Measurements from ENCODE around the gene SORCS2. TPM values are rescaled to one million over a fixed set of nuclear protein-coding genes. Genes with fewer than 3 reads are reported as not detected.

The SORCS2 gene
- total RNA-seq, 2 experiments from 2014 or later, result 0.07 TPM

- intact Hi-C loops (cut with micrococcal nuclease), result no loop called here
- peak; percentile 15 for DNase-seq
- ChIA-PET POLR2A (no interaction called here), CTCF (interaction anchor here (0.8 kb wide), 1 partner anchor 564 kb away, joined by 3 read pairs; no protein-coding TSS in a partner anchor)
- Mint-ChIP-seq H3K9me3 (peaks cover 7% of the 10 kb centered on the region), H3K4me1 (ENCODE audit: low read depth) (no peaks in the 10 kb centered on the region), H3K36me3 (no peaks in the 10 kb centered on the region), H3K27ac (no peak overlapping the region), H3K27me3 (no peaks in the 10 kb centered on the region), H3K4me3 (no peak overlapping the region)
Measured at GRCh38 chr4:7238300-7238960, 46.1 kb downstream of the SORCS2 start.

GRCh38 chr4:7239101-7239820 lies 46.9 kb downstream of the SORCS2 start:
- no peaks in the 10 kb centered on the region for H3K36me3 Mint-ChIP-seq
- no peaks in the 10 kb centered on the region for H3K27me3 Mint-ChIP-seq
- H3K4me1 Mint-ChIP-seq (ENCODE audit: low read depth), result no peaks in the 10 kb centered on the region
- H3K4me3 Mint-ChIP-seq, result no peak overlapping the region
- H3K9me3 Mint-ChIP-seq, result peaks cover 7% of the 10 kb centered on the region
- intact Hi-C loops (cut with micrococcal nuclease), result no loop called here
- no peak overlapping the region for H3K27ac Mint-ChIP-seq
- ChIA-PET CTCF (no interaction called here), POLR2A (no interaction called here)
- no peak for DNase-seq

DNA sequence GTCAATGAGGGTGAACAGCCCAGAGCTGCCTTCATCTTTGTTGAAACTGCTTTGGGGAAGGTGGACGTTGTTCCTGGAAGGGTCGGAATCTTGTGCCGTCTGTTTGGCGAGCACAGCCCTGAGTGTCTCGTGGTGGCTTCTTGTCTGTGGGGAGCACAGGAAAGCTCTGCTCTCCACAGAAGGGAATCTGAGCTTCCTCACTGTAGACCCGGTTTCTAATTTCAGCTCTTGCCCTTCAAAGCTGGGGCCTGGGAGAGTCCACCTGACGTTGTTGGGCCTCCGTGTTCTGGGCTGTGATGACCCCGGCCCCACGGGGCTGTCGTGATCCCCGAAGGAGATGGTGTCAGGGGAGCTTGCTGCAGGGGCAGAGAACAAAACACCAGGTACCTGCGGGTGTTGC lies 47.5 kb downstream of the SORCS2 start:
- ChIA-PET CTCF (no interaction called here), POLR2A (no interaction called here)
- H3K4me1 Mint-ChIP-seq (ENCODE audit: low read depth), result no peaks in the 10 kb centered on the region
- H3K4me3 Mint-ChIP-seq, result no peak overlapping the region
- H3K36me3 Mint-ChIP-seq, result no peaks in the 10 kb centered on the region
- no peak overlapping the region for H3K27ac Mint-ChIP-seq
- intact Hi-C loops (cut with micrococcal nuclease), result no loop called here
- peaks cover 7% of the 10 kb centered on the region for H3K9me3 Mint-ChIP-seq
- DNase-seq, result no peak
- no peaks in the 10 kb centered on the region for H3K27me3 Mint-ChIP-seq

- Mint-ChIP-seq H3K9me3 (peaks cover 7% of the 10 kb centered on the region), H3K4me3 (no peak overlapping the region), H3K4me1 (ENCODE audit: low read depth) (no peaks in the 10 kb centered on the region), H3K27ac (no peak overlapping the region), H3K36me3 (no peaks in the 10 kb centered on the region), H3K27me3 (no peaks in the 10 kb centered on the region)
- ChIA-PET POLR2A (no interaction called here), CTCF (no interaction called here)
- intact Hi-C loops (cut with micrococcal nuclease), result no loop called here
- no peak for DNase-seq
Measured at GRCh38 chr4:7240306-7240705, 48.0 kb downstream of the SORCS2 start.

GRCh38 chr4:7241597-7242125 lies 49.3 kb downstream of the SORCS2 start:
- DNase-seq, result no peak
- no peak overlapping the region for H3K4me3 Mint-ChIP-seq
- ChIA-PET POLR2A (no interaction called here), CTCF (no interaction called here)
- H3K36me3 Mint-ChIP-seq, result no peaks in the 10 kb centered on the region
- H3K4me1 Mint-ChIP-seq (ENCODE audit: low read depth), result no peaks in the 10 kb centered on the region
- H3K9me3 Mint-ChIP-seq, result peaks cover 7% of the 10 kb centered on the region
- intact Hi-C loops (cut with micrococcal nuclease), result no loop called here
- H3K27me3 Mint-ChIP-seq, result no peaks in the 10 kb centered on the region
- no peak overlapping the region for H3K27ac Mint-ChIP-seq

GRCh38 chr4:7242766-7243165 lies 50.4 kb downstream of the SORCS2 start:
- ChIA-PET POLR2A (no interaction called here), CTCF (no interaction called here)
- no peak for DNase-seq
- no peaks in the 10 kb centered on the region for H3K36me3 Mint-ChIP-seq
- H3K9me3 Mint-ChIP-seq, result peaks cover 7% of the 10 kb centered on the region
- H3K27ac Mint-ChIP-seq, result no peak overlapping the region
- intact Hi-C loops (cut with micrococcal nuclease), result no loop called here
- H3K4me3 Mint-ChIP-seq, result no peak overlapping the region
- no peaks in the 10 kb centered on the region for H3K4me1 Mint-ChIP-seq (ENCODE audit: low read depth)
- H3K27me3 Mint-ChIP-seq, result no peaks in the 10 kb centered on the region

DNA sequence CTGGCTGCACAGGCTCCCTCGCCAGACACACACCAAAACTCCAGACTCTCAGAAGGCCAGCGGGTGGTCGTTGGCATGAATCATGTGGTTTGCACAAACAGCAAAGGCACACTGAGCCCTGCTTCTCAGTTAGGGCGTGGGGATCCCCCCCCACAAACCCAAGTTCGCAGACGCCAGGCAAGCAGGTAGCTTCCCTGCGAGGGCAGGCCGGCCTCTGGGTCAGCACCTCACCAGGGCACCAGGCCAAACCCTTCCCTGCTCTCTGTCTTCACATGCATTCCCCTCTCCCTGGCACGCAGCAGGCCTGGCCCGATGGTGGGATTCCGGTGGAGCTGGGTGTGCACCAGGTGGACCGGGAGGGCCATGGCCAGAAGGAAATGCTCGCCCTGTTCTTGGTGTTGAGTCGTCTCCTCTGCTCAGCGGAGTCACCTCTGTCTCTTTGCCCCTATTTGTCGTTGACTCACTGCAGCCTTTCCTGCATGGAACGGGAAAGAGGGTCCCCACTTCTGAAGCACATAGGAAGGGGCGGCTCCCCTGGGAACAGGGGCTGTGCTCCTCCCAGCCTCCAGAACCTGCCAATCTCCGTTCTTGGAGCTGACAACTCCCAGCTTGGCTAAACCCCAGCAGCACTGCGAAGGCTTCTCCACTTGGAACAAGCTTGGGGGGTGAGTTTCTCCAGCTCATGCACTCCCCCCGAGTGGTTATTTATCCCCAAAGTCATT lies 51.4 kb downstream of the SORCS2 start:
- Mint-ChIP-seq H3K27me3 (no peaks in the 10 kb centered on the region), H3K9me3 (peaks cover 2% of the 10 kb centered on the region), H3K4me1 (ENCODE audit: low read depth) (no peaks in the 10 kb centered on the region), H3K36me3 (no peaks in the 10 kb centered on the region), H3K27ac (no peak overlapping the region), H3K4me3 (no peak overlapping the region)
- ChIA-PET CTCF (no interaction called here), POLR2A (no interaction called here)
- DNase-seq, result no peak
- intact Hi-C loops (cut with micrococcal nuclease), result no loop called here

GRCh38 chr4:7244331-7244665 lies 52.0 kb downstream of the SORCS2 start:
- intact Hi-C loops (cut with micrococcal nuclease), result no loop called here
- DNase-seq, result no peak
- H3K9me3 Mint-ChIP-seq, result no peaks in the 10 kb centered on the region
- ChIA-PET CTCF (no interaction called here), POLR2A (no interaction called here)
- H3K4me3 Mint-ChIP-seq, result no peak overlapping the region
- no peaks in the 10 kb centered on the region for H3K4me1 Mint-ChIP-seq (ENCODE audit: low read depth)
- H3K27me3 Mint-ChIP-seq, result no peaks in the 10 kb centered on the region
- H3K27ac Mint-ChIP-seq, result no peak overlapping the region
- H3K36me3 Mint-ChIP-seq, result no peaks in the 10 kb centered on the region

GRCh38 chr4:7244751-7245320 lies 52.5 kb downstream of the SORCS2 start:
- intact Hi-C loops (cut with micrococcal nuclease), result no loop called here
- POLR2A ChIA-PET, result no interaction called here
- H3K4me3 Mint-ChIP-seq, result no peak overlapping the region

DNA sequence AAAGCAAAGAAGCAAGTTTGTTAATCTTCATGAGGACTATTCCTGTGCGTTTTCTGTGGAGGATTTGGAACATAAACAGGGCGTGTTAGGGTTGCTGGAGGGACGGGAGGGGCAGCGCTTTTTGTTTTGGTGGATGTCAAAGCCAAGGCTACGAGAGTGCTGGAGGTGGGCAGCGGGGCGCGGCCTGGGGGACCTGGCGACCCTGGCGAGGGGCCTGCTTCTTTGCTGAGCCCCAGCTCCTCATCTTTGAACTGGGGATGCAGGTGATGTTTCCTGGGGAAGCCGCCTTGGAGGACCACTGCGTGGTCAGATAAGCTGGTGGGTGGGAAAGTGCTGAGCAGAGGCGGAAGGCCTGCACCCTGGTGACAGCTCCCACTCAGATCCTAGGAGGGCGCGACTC lies 55.2 kb downstream of the SORCS2 start:
- DNase-seq, result no peak
- intact Hi-C loops (cut with micrococcal nuclease), result no loop called here
- no peaks in the 10 kb centered on the region for H3K27me3 Mint-ChIP-seq
- H3K4me1 Mint-ChIP-seq (ENCODE audit: low read depth), result no peaks in the 10 kb centered on the region
- no peak overlapping the region for H3K27ac Mint-ChIP-seq
- H3K36me3 Mint-ChIP-seq, result no peaks in the 10 kb centered on the region
- ChIA-PET POLR2A (no interaction called here), CTCF (no interaction called here)
- no peaks in the 10 kb centered on the region for H3K9me3 Mint-ChIP-seq
- no peak overlapping the region for H3K4me3 Mint-ChIP-seq

More at GRCh38 chr4:7244751-7245320, 52.5 kb downstream of the SORCS2 start:
- Mint-ChIP-seq H3K9me3 (no peaks in the 10 kb centered on the region), H3K4me1 (ENCODE audit: low read depth) (no peaks in the 10 kb centered on the region), H3K27ac (no peak overlapping the region), H3K27me3 (no peaks in the 10 kb centered on the region), H3K36me3 (no peaks in the 10 kb centered on the region)
- no peak for DNase-seq
- CTCF ChIA-PET, result no interaction called here

DNA sequence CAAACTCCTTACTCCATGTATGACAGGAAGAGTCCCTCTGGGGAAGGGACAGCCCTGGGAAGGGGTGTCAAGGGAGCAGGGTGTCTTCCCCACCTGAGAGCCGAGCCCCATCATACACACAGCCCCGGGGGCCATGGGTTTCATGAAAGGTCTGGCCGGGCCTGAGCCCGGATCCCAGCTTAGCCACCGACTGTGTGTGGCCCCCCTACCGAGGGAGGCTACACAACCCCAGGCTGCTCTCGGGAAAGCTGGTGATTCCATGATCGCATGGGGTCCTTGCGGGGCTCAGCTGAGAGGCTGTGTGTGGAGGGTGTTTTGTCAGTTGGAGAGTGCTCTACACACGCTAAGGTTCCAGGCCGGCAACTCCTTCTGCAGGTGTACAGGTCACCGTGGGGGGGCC lies 55.6 kb downstream of the SORCS2 start:
- intact Hi-C loops (cut with micrococcal nuclease), result no loop called here
- Mint-ChIP-seq H3K27me3 (no peaks in the 10 kb centered on the region), H3K9me3 (no peaks in the 10 kb centered on the region), H3K27ac (no peak overlapping the region), H3K4me3 (no peak overlapping the region), H3K4me1 (ENCODE audit: low read depth) (no peaks in the 10 kb centered on the region), H3K36me3 (no peaks in the 10 kb centered on the region)
- no peak for DNase-seq
- ChIA-PET POLR2A (no interaction called here), CTCF (no interaction called here)

- Mint-ChIP-seq H3K36me3 (no peaks in the 10 kb centered on the region), H3K9me3 (no peaks in the 10 kb centered on the region), H3K27ac (no peak overlapping the region), H3K27me3 (no peaks in the 10 kb centered on the region), H3K4me3 (no peak overlapping the region), H3K4me1 (ENCODE audit: low read depth) (no peaks in the 10 kb centered on the region)
- ChIA-PET POLR2A (no interaction called here), CTCF (no interaction called here)
- DNase-seq, result no peak
- intact Hi-C loops (cut with micrococcal nuclease), result no loop called here
Measured at GRCh38 chr4:7248857-7249256, 56.5 kb downstream of the SORCS2 start.

Measured in activated CD4-positive, alpha-beta memory T cell treated with anti-CD3 and anti-CD28 coated beads for 36 hours (primary cell).